GM12801 (cell line): ENCODE data around the gene ARHGAP23.

Source experiments
- CTCF ChIP-seq: IDR thresholded peaks from one replicate; pipeline ENCODE4 v1.5.1; 2011; ENCODE audit warnings: control low read depth; ENCODE audit not compliant: insufficient read length; ENCODE audit errors: extremely low read depth

Gene ARHGAP23

GRCh38 chr17:38559051-38559879 is 131.0 kb downstream of the ARHGAP23 start:
- no peak for TF ChIP-seq CTCF

GRCh38 chr17:38559880-38560230 is 131.6 kb downstream of the ARHGAP23 start:
- no peak for TF ChIP-seq CTCF

- TF ChIP-seq CTCF, result no peak
Observed at GRCh38 chr17:38560503-38561318, 132.4 kb downstream of the ARHGAP23 start.

GRCh38 chr17:38561416-38562214 is 133.4 kb downstream of the ARHGAP23 start:
- no peak for TF ChIP-seq CTCF
